Measurements from ENCODE around the gene SMIM20.

SMIM20 gene

GRCh38 chr4:25926462-25926861 lies 12.4 kb downstream of the SMIM20 start:
- Histone ChIP-seq H3K9me3 (ENCODE audit: control insufficient read depth, low read length) (no peaks in the 10 kb centered on the region), H3K27me3 (ENCODE audit: control insufficient read depth, insufficient read depth, low read length, poor library complexity, severe bottlenecking) (no peaks in the 10 kb centered on the region), H3K36me3 (ENCODE audit: control insufficient read depth, insufficient read depth, low read length) (no peaks in the 10 kb centered on the region), H3K4me1 (ENCODE audit: control insufficient read depth, insufficient read depth, low read length) (no peaks in the 10 kb centered on the region), H3K27ac (ENCODE audit: insufficient read depth, low read depth, low read length, poor library complexity, severe bottlenecking) (no peak overlapping the region), H3K4me3 (ENCODE audit: insufficient read depth, low read depth, low read length) (no peak overlapping the region)
- WGBS, 2 experiments: 88 to 93% methylated on average over 2 of the region's 2 CpGs

GRCh38 chr4:25927361-25928195 lies 13.6 kb downstream of the SMIM20 start:
- Histone ChIP-seq H3K27me3 (ENCODE audit: control insufficient read depth, insufficient read depth, low read length, poor library complexity, severe bottlenecking) (no peaks in the 10 kb centered on the region), H3K4me3 (ENCODE audit: insufficient read depth, low read depth, low read length) (no peak overlapping the region), H3K27ac (ENCODE audit: insufficient read depth, low read depth, low read length, poor library complexity, severe bottlenecking) (no peak overlapping the region), H3K9me3 (ENCODE audit: control insufficient read depth, low read length) (no peaks in the 10 kb centered on the region), H3K4me1 (ENCODE audit: control insufficient read depth, insufficient read depth, low read length) (no peaks in the 10 kb centered on the region), H3K36me3 (ENCODE audit: control insufficient read depth, insufficient read depth, low read length) (no peaks in the 10 kb centered on the region)
- 96 to 97% methylated on average over 8 to 10 of the region's 10 CpGs for WGBS, 2 experiments

- H3K36me3 ChIP-seq (ENCODE audit: control insufficient read depth, insufficient read depth, low read length): no peaks in the 10 kb centered on the region
- H3K9me3 ChIP-seq (ENCODE audit: control insufficient read depth, low read length): no peaks in the 10 kb centered on the region
- no peak overlapping the region for H3K4me3 ChIP-seq (ENCODE audit: insufficient read depth, low read depth, low read length)
- H3K27me3 ChIP-seq (ENCODE audit: control insufficient read depth, insufficient read depth, low read length, poor library complexity, severe bottlenecking): no peaks in the 10 kb centered on the region
- H3K27ac ChIP-seq (ENCODE audit: insufficient read depth, low read depth, low read length, poor library complexity, severe bottlenecking): no peak overlapping the region
- WGBS, 2 experiments: 96 to 99% methylated on average over 6 to 11 of the region's 11 CpGs
- H3K4me1 ChIP-seq (ENCODE audit: control insufficient read depth, insufficient read depth, low read length): no peaks in the 10 kb centered on the region
These were observed 14.6 kb downstream of the SMIM20 start for GRCh38 chr4:25928379-25929297.

- WGBS, 2 experiments: 94 to 96% methylated on average over 7 of the region's 7 CpGs
- Histone ChIP-seq H3K4me3 (ENCODE audit: insufficient read depth, low read depth, low read length) (no peak overlapping the region), H3K36me3 (ENCODE audit: control insufficient read depth, insufficient read depth, low read length) (no peaks in the 10 kb centered on the region), H3K4me1 (ENCODE audit: control insufficient read depth, insufficient read depth, low read length) (no peaks in the 10 kb centered on the region), H3K9me3 (ENCODE audit: control insufficient read depth, low read length) (no peaks in the 10 kb centered on the region), H3K27ac (ENCODE audit: insufficient read depth, low read depth, low read length, poor library complexity, severe bottlenecking) (no peak overlapping the region), H3K27me3 (ENCODE audit: control insufficient read depth, insufficient read depth, low read length, poor library complexity, severe bottlenecking) (no peaks in the 10 kb centered on the region)
These were observed 15.3 kb downstream of the SMIM20 start for GRCh38 chr4:25929298-25929686.

DNA sequence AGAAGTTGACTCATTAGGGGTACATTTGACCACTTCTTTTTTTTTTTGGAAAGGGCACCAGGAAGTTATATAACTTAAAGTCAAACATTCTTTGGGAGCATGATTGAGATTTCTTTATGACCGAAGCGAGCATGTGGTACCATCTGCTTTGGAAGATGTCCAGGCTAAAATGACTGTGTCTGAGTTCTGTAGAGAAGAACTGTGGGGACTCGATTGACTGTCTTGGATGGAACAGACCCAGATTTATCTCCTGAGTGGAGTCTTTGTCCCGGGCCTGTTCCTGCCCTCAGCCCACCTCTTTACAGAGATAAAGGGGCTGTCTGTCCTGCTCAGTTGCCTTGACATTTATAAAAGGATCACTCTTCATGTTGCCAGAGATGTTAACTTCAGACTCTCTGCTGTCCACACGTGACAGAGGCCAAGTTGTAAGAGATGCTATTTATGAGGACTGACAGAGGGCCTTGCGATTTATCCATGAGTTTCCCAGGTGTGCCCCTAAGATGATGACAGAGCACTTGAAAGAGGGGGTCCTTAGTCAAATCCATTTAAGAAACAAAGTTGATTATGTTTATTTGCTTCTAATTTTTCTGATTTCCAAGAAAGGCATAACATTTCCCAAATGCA lies 16.8 kb downstream of the SMIM20 start:
- no peak overlapping the region for H3K4me3 ChIP-seq (ENCODE audit: insufficient read depth, low read depth, low read length)
- no peak overlapping the region for H3K27ac ChIP-seq (ENCODE audit: insufficient read depth, low read depth, low read length, poor library complexity, severe bottlenecking)
- H3K4me1 ChIP-seq (ENCODE audit: control insufficient read depth, insufficient read depth, low read length): no peaks in the 10 kb centered on the region
- H3K27me3 ChIP-seq (ENCODE audit: control insufficient read depth, insufficient read depth, low read length, poor library complexity, severe bottlenecking): no peaks in the 10 kb centered on the region
- no peaks in the 10 kb centered on the region for H3K9me3 ChIP-seq (ENCODE audit: control insufficient read depth, low read length)
- H3K36me3 ChIP-seq (ENCODE audit: control insufficient read depth, insufficient read depth, low read length): no peaks in the 10 kb centered on the region
- 93 to 95% methylated on average over 6 of the region's 6 CpGs for WGBS, 2 experiments

- Histone ChIP-seq H3K36me3 (ENCODE audit: control insufficient read depth, insufficient read depth, low read length) (no peaks in the 10 kb centered on the region), H3K27me3 (ENCODE audit: control insufficient read depth, insufficient read depth, low read length, poor library complexity, severe bottlenecking) (no peaks in the 10 kb centered on the region), H3K27ac (ENCODE audit: insufficient read depth, low read depth, low read length, poor library complexity, severe bottlenecking) (no peak overlapping the region), H3K4me1 (ENCODE audit: control insufficient read depth, insufficient read depth, low read length) (no peaks in the 10 kb centered on the region), H3K9me3 (ENCODE audit: control insufficient read depth, low read length) (no peaks in the 10 kb centered on the region), H3K4me3 (ENCODE audit: insufficient read depth, low read depth, low read length) (no peak overlapping the region)
- 95 to 99% methylated on average over 2 of the region's 2 CpGs for WGBS, 2 experiments
These were observed 22.7 kb downstream of the SMIM20 start for GRCh38 chr4:25936696-25937095.

- H3K4me1 ChIP-seq (ENCODE audit: control insufficient read depth, insufficient read depth, low read length): no peaks in the 10 kb centered on the region
- WGBS, 2 experiments: 94 to 95% methylated on average over 1 of the region's 1 CpG
- H3K36me3 ChIP-seq (ENCODE audit: control insufficient read depth, insufficient read depth, low read length): no peaks in the 10 kb centered on the region
- no peaks in the 10 kb centered on the region for H3K27me3 ChIP-seq (ENCODE audit: control insufficient read depth, insufficient read depth, low read length, poor library complexity, severe bottlenecking)
- no peak overlapping the region for H3K27ac ChIP-seq (ENCODE audit: insufficient read depth, low read depth, low read length, poor library complexity, severe bottlenecking)
- no peaks in the 10 kb centered on the region for H3K9me3 ChIP-seq (ENCODE audit: control insufficient read depth, low read length)
- H3K4me3 ChIP-seq (ENCODE audit: insufficient read depth, low read depth, low read length): no peak overlapping the region
These were observed 23.8 kb downstream of the SMIM20 start for GRCh38 chr4:25937801-25938200.

DNA sequence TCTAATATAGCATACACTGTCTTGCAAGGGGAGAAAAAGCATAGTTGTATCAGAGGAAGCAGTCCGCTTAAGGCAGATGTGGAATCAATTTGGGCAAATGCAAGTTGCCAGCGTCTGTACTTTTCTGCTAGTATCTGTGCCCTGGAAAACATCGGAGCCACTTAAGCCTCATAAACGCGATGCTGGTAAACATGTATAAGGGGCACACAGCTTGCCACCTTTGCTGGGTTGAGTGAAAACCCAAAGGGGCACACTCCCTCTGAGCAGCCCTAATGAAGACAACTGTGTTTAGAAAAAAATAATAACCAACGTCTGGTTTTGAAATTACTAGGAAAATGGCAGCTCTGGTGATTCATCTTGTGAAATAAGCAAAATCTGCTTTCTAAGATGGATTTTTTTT lies 24.3 kb downstream of the SMIM20 start:
- Histone ChIP-seq H3K4me1 (ENCODE audit: control insufficient read depth, insufficient read depth, low read length) (no peaks in the 10 kb centered on the region), H3K9me3 (ENCODE audit: control insufficient read depth, low read length) (no peaks in the 10 kb centered on the region), H3K4me3 (ENCODE audit: insufficient read depth, low read depth, low read length) (no peak overlapping the region), H3K36me3 (ENCODE audit: control insufficient read depth, insufficient read depth, low read length) (no peaks in the 10 kb centered on the region), H3K27ac (ENCODE audit: insufficient read depth, low read depth, low read length, poor library complexity, severe bottlenecking) (no peak overlapping the region), H3K27me3 (ENCODE audit: control insufficient read depth, insufficient read depth, low read length, poor library complexity, severe bottlenecking) (no peaks in the 10 kb centered on the region)
- WGBS, 2 experiments: 96% methylated on average over 5 to 6 of the region's 6 CpGs

DNA sequence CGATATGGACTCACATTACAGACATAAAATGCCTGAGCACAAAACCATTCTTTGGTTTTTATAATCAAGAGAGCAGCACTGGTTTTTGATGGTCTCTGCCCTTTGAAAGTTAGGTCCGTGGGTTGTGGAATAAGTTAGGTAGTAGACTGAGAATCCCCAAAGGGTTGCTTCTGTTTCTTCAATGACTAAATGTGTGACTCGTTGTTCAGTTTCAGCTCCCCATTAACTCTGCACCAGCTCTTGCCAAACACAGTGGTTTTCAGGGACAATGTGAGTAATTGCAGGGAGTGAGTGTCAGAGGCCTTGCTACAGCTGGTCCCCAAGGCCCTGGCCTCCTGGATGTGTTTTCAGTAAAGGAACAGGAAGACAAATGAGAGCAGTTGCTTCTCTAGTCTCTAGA lies 24.8 kb downstream of the SMIM20 start:
- no peaks in the 10 kb centered on the region for H3K4me1 ChIP-seq (ENCODE audit: control insufficient read depth, insufficient read depth, low read length)
- 88 to 97% methylated on average over 2 to 3 of the region's 3 CpGs for WGBS, 2 experiments
- no peak overlapping the region for H3K4me3 ChIP-seq (ENCODE audit: insufficient read depth, low read depth, low read length)
- no peaks in the 10 kb centered on the region for H3K9me3 ChIP-seq (ENCODE audit: control insufficient read depth, low read length)
- H3K27ac ChIP-seq (ENCODE audit: insufficient read depth, low read depth, low read length, poor library complexity, severe bottlenecking): no peak overlapping the region
- no peaks in the 10 kb centered on the region for H3K36me3 ChIP-seq (ENCODE audit: control insufficient read depth, insufficient read depth, low read length)
- H3K27me3 ChIP-seq (ENCODE audit: control insufficient read depth, insufficient read depth, low read length, poor library complexity, severe bottlenecking): no peaks in the 10 kb centered on the region

GRCh38 chr4:25939330-25939729 lies 25.3 kb downstream of the SMIM20 start:
- no peak overlapping the region for H3K4me3 ChIP-seq (ENCODE audit: insufficient read depth, low read depth, low read length)
- no peaks in the 10 kb centered on the region for H3K9me3 ChIP-seq (ENCODE audit: control insufficient read depth, low read length)
- H3K36me3 ChIP-seq (ENCODE audit: control insufficient read depth, insufficient read depth, low read length): no peaks in the 10 kb centered on the region
- 93 to 95% methylated on average over 4 of the region's 4 CpGs for WGBS, 2 experiments
- H3K4me1 ChIP-seq (ENCODE audit: control insufficient read depth, insufficient read depth, low read length): no peaks in the 10 kb centered on the region
- H3K27ac ChIP-seq (ENCODE audit: insufficient read depth, low read depth, low read length, poor library complexity, severe bottlenecking): no peak overlapping the region
- no peaks in the 10 kb centered on the region for H3K27me3 ChIP-seq (ENCODE audit: control insufficient read depth, insufficient read depth, low read length, poor library complexity, severe bottlenecking)

All from ectodermal cell (in vitro differentiated cells).